HepG2 (cell line): ENCODE data around the gene ANO2. TPM values are rescaled to one million over a fixed set of nuclear protein-coding genes. Genes with fewer than 3 reads are reported as not detected.

Source experiments
- ATAC-seq: fragments of 200-7000 bp; cut with Tn5 transposase; 3 replicates; pipeline ENCODE4 v1.9.1; 2020; ENCODE audit warnings: mild to moderate bottlenecking, moderate library complexity
- BruUV-seq: library from RNA; stranded (reverse); fragments of 400-500 nt; replicated peaks from 2 replicates; lab custom pipeline; 2021; lab: Mats Ljungman, UMichigan
- CTCF ChIA-PET: fragments of 300-600 bp; formaldehyde crosslinking; extraction: SDS; loops from one replicate; lab custom pipeline; 2021; ENCODE audit warnings: low total read pairs, inconsistent platforms, low intra/inter-chr PET ratio; lab: Yijun Ruan, JAX
- POLR2A ChIA-PET: fragments of 350-600 bp; sonication (Branson Sonifier 250); formaldehyde crosslinking; loops from one replicate; lab custom pipeline; 2020; ENCODE audit warnings: antibody characterized with exemption, inconsistent platforms; lab: Yijun Ruan, JAX
- DNase-seq: peaks from one replicate; pipeline ENCODE4 v3.0.0-alpha.2; 2015; ENCODE audit warnings: low spot score
- FAIRE-seq: peaks from 3 replicates; lab custom pipeline; 2011; peaks lifted over from hg19 to GRCh38; lab: Jason Lieb, UNC
- H2AFZ ChIP-seq: one replicate; pipeline ENCODE4 v1.6.1; 2011; ENCODE audit warnings: low read length, inconsistent platforms
- H3K27ac ChIP-seq: fragments of 300-600 bp; 3 replicates; pipeline ENCODE4 v1.8.0; 2011; ENCODE audit warnings: mixed run types, mild to moderate bottlenecking, mixed read lengths, low read length, inconsistent platforms; ENCODE audit not compliant: insufficient read depth; ENCODE audit errors: extremely low read length
- H3K27me3 ChIP-seq, 2 experiments: fragments of 200-600 bp in 1 of 2; 2 replicates in 1 of 2; 3 replicates in 1 of 2; pipeline versions ENCODE4 v1.6.0 to v1.8.0; 2011; ENCODE audit warnings: low read length in 2 of 2, mild to moderate bottlenecking in 2 of 2, moderate library complexity in 2 of 2, inconsistent platforms in 1 of 2; ENCODE audit not compliant: insufficient read depth in 2 of 2, control insufficient read depth in 1 of 2
- H3K36me3 ChIP-seq, 2 experiments: fragments of 200-600 bp in 1 of 2; replicated peaks in 1 of 2; 2 replicates in 1 of 2; 3 replicates in 1 of 2; pipeline versions ENCODE4 v1.5.1 to v1.8.0; 2011; ENCODE audit warnings: low read length in 2 of 2, inconsistent platforms in 1 of 2; ENCODE audit not compliant: insufficient read depth in 2 of 2, control insufficient read depth in 1 of 2
- H3K4me1 ChIP-seq: 2 replicates; pipeline ENCODE4 v1.5.1; 2012; ENCODE audit warnings: low read length, inconsistent platforms; ENCODE audit not compliant: insufficient read depth
- H3K4me2 ChIP-seq: 2 replicates; pipeline ENCODE4 v1.6.0; 2011; ENCODE audit warnings: low read depth, low read length, inconsistent platforms
- H3K4me3 ChIP-seq, 3 experiments: fragments of 200-600 bp in 1 of 3; sonication (generic), shearing (Covaris generic) in 1 of 3; replicated peaks in 1 of 3; 2 replicates each; pipeline ENCODE4 v1.5.1; 2011 to 2016; ENCODE audit warnings: low read length in 3 of 3, inconsistent platforms in 2 of 3, low read depth in 2 of 3, mild to moderate bottlenecking in 2 of 3, control low read depth in 1 of 3, mixed read lengths in 1 of 3; ENCODE audit not compliant: insufficient read depth in 1 of 3
- H3K79me2 ChIP-seq: one replicate; pipeline ENCODE4 v1.6.1; 2011; ENCODE audit warnings: low read length, inconsistent platforms; ENCODE audit not compliant: insufficient read depth
- H3K9ac ChIP-seq: 2 replicates; pipeline ENCODE4 v1.6.0; 2011; ENCODE audit warnings: mild to moderate bottlenecking, low read depth, low read length, inconsistent platforms; ENCODE audit not compliant: insufficient read depth
- H3K9me3 ChIP-seq: 2 replicates; pipeline ENCODE4 v1.5.1; 2012; ENCODE audit warnings: mild to moderate bottlenecking, low read length
- H4K20me1 ChIP-seq: 2 replicates; pipeline ENCODE4 v1.6.0; 2011; ENCODE audit warnings: inconsistent platforms, mild to moderate bottlenecking, low read length, moderate library complexity; ENCODE audit not compliant: insufficient read depth
- DPF2 ChIP-seq: sonication (generic); formaldehyde crosslinking; IDR thresholded peaks from 2 replicates; pipeline ENCODE4 v1.4.0; 2020; ENCODE audit warnings: mild to moderate bottlenecking, low read depth, missing genetic modification reagents, borderline replicate concordance
- FOXO1 ChIP-seq: sonication (generic); formaldehyde crosslinking; IDR thresholded peaks from 2 replicates; pipeline ENCODE4 v1.4.0; 2020; ENCODE audit warnings: missing genetic modification reagents
- GATAD1 ChIP-seq: IDR thresholded peaks from 2 replicates; pipeline ENCODE4 v1.6.1; 2016; ENCODE audit warnings: missing genetic modification reagents, missing compliant biosample characterization
- GPN1 ChIP-seq: sonication (generic); formaldehyde crosslinking; IDR thresholded peaks from 2 replicates; pipeline ENCODE4 v1.5.1; 2020; ENCODE audit warnings: missing genetic modification reagents, borderline replicate concordance
- MXI1 ChIP-seq: IDR thresholded peaks from 3 replicates; pipeline ENCODE4 v1.6.1; 2012; ENCODE audit warnings: low read depth, low read length, inconsistent platforms, borderline replicate concordance
- NPAS2 ChIP-seq: sonication (generic); formaldehyde crosslinking; IDR thresholded peaks from 2 replicates; pipeline ENCODE4 v1.8.0; 2022; ENCODE audit warnings: mild to moderate bottlenecking, missing genetic modification reagents, borderline replicate concordance
- RNF2 ChIP-seq: fragments of 450-650 bp; conservative IDR thresholded peaks from 2 replicates; pipeline ENCODE4 v1.6.1; 2016; ENCODE audit warnings: low read depth
- SMARCE1 ChIP-seq: fragments of 450-650 bp; IDR thresholded peaks from 2 replicates; pipeline ENCODE4 v1.6.1; 2017; ENCODE audit warnings: borderline replicate concordance
- TRIM22 ChIP-seq: fragments of 450-650 bp; IDR thresholded peaks from 2 replicates; pipeline ENCODE4 v1.6.1; 2017
- ZMYM3 ChIP-seq: sonication (generic); formaldehyde crosslinking; IDR thresholded peaks from 2 replicates; pipeline ENCODE4 v1.5.1; 2020; ENCODE audit warnings: mild to moderate bottlenecking, missing genetic modification reagents
- ZNF24 ChIP-seq: fragments of 450-650 bp; IDR thresholded peaks from 2 replicates; pipeline ENCODE4 v1.6.1; 2017; ENCODE audit warnings: antibody characterized with exemption, mild to moderate bottlenecking
- ZNF337 ChIP-seq: sonication (generic); formaldehyde crosslinking; IDR thresholded peaks from 2 replicates; pipeline ENCODE4 v1.5.1; 2020; ENCODE audit warnings: missing genetic modification reagents, low read depth, mild to moderate bottlenecking, borderline replicate concordance
- ZNF367 ChIP-seq: sonication (generic); formaldehyde crosslinking; IDR thresholded peaks from 2 replicates; pipeline ENCODE4 v1.4.0; 2020; ENCODE audit warnings: missing genetic modification reagents, borderline replicate concordance
- ZNF407 ChIP-seq: sonication (generic); formaldehyde crosslinking; IDR thresholded peaks from one replicate; pipeline ENCODE4 v1.5.1; 2020; ENCODE audit warnings: mild to moderate bottlenecking, missing genetic modification reagents; ENCODE audit errors: not compliant biosample characterization
- ZNF777 ChIP-seq: sonication (generic); formaldehyde crosslinking; IDR thresholded peaks from 2 replicates; pipeline ENCODE4 v1.4.0; 2020; ENCODE audit warnings: missing genetic modification reagents
- WGBS: methylation state at CpG from one replicate; pipeline ENCODE4 v1.1.6; 2017; ENCODE audit warnings: low lambda C conversion rate; 5-methylcytosine and 5-hydroxymethylcytosine counted together
- in situ Hi-C: cut with HindIII; loops from 2 replicates; pipeline ENCODE4 v1.10.0; 2017; ENCODE audit warnings: low pct_unique_long_range_greater_than_20kb; ENCODE audit not compliant: extremely low pct_ligation_motif_present
- intact Hi-C: fragments of 100-400 bp; cut with micrococcal nuclease; formaldehyde crosslinking; loops from one replicate; pipeline ENCODE4 v1.10.0; 2022; ENCODE audit not compliant: unreplicated experiment
- polyA plus RNA-seq, 8 experiments: library from polyadenylated mRNA; depleted of rRNA in 3 of 8; stranded (reverse) in 7 of 8; unstranded in 1 of 8; fragments of >200 nt; fragmentation: Illumina TruSeq in 4 of 8; extraction: Trizol in 4 of 8; gene quantifications; 2 replicates each; pipeline versions ENCODE4 v1.2.1 to v1.2.3, GENCODE V29; 2011 to 2016; ENCODE audit warnings: low read depth in 4 of 8, missing spikeins in 1 of 8, mixed read lengths in 1 of 8; ENCODE audit not compliant: insufficient read depth in 1 of 8
- total RNA-seq, 5 experiments: library from RNA; depleted of rRNA; stranded (reverse); fragments of >200 nt; fragmentation: Illumina TruSeq; extraction: Trizol; gene quantifications; 2 replicates each; pipeline ENCODE4 v1.2.3, GENCODE V29; 2016; ENCODE audit warnings: low read depth in 1 of 5
- TF ChIP-seq, protein P1 (sequence below): conservative IDR thresholded peaks from 2 replicates; pipeline ENCODE4 v1.6.1; 2018; ENCODE audit warnings: missing genetic modification reagents

Gene ANO2
- total and polyA plus RNA-seq, 2 of the 13 experiments (the other 11 are each of a cell fraction or from before 2014, with no cell fraction given): 0.18 TPM; not detected in 1

GRCh38 chr12:5630726-5631125 lies 314.3 kb downstream of the ANO2 start:
- in situ Hi-C loops (no loop called here), intact Hi-C loops (no loop called here)
- ATAC-seq (no peak), FAIRE-seq (no peak), DNase-seq (no peak)
- Histone ChIP-seq H2AFZ (no peak overlapping the region), H3K4me3 (no peak overlapping the region), H3K9ac (no peak overlapping the region), H3K4me1 (no peaks in the 10 kb centered on the region), H3K36me3 (no peaks in the 10 kb centered on the region), H3K27ac (no peak overlapping the region), H3K9me3 (no peaks in the 10 kb centered on the region), H4K20me1 (no peaks in the 10 kb centered on the region), H3K4me2 (no peak overlapping the region), H3K79me2 (no peaks in the 10 kb centered on the region), H3K27me3 (peaks cover 0 to 32% of the 10 kb centered on the region in 2 experiments; a peak in 3 of 5 replicates)
- BruUV-seq: no TSS peak
- CTCF ChIA-PET: no interaction called here
- WGBS: 4% methylated on average over 4 of the region's 4 CpGs
- TF ChIP-seq NPAS2 (CRISPR knock-in tag) (no peak), TRIM22 (no peak), MXI1 (no peak), ZNF367 (CRISPR knock-in tag) (no peak), SMARCE1 (no peak), GPN1 (CRISPR knock-in tag) (no peak), DPF2 (no peak), FOXO1 (CRISPR knock-in tag) (no peak), ZNF24 (no peak), ZNF407 (no peak), GATAD1 (CRISPR knock-in tag) (no peak), RNF2 (no peak), ZNF777 (CRISPR knock-in tag) (no peak), ZMYM3 (CRISPR knock-in tag) (no peak), ZNF337 (CRISPR knock-in tag) (no peak)
- TF ChIP-seq, protein P1, sequence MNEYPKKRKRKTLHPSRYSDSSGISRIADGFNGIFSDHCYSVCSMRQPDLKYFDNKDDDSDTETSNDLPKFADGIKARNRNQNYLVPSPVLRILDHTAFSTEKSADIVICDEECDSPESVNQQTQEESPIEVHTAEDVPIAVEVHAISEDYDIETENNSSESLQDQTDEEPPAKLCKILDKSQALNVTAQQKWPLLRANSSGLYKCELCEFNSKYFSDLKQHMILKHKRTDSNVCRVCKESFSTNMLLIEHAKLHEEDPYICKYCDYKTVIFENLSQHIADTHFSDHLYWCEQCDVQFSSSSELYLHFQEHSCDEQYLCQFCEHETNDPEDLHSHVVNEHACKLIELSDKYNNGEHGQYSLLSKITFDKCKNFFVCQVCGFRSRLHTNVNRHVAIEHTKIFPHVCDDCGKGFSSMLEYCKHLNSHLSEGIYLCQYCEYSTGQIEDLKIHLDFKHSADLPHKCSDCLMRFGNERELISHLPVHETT: no peak
- POLR2A ChIA-PET: no interaction called here
